ENCODE results near the gene ZNF296. TPM values are rescaled to one million over a fixed set of nuclear protein-coding genes. Genes with fewer than 3 reads are reported as not detected.

The ZNF296 gene
- total and polyA plus RNA-seq, 2 of the 13 experiments (the other 11 are each of a cell fraction or from before 2014, with no cell fraction given) = 0.26 to 0.62 TPM

DNA sequence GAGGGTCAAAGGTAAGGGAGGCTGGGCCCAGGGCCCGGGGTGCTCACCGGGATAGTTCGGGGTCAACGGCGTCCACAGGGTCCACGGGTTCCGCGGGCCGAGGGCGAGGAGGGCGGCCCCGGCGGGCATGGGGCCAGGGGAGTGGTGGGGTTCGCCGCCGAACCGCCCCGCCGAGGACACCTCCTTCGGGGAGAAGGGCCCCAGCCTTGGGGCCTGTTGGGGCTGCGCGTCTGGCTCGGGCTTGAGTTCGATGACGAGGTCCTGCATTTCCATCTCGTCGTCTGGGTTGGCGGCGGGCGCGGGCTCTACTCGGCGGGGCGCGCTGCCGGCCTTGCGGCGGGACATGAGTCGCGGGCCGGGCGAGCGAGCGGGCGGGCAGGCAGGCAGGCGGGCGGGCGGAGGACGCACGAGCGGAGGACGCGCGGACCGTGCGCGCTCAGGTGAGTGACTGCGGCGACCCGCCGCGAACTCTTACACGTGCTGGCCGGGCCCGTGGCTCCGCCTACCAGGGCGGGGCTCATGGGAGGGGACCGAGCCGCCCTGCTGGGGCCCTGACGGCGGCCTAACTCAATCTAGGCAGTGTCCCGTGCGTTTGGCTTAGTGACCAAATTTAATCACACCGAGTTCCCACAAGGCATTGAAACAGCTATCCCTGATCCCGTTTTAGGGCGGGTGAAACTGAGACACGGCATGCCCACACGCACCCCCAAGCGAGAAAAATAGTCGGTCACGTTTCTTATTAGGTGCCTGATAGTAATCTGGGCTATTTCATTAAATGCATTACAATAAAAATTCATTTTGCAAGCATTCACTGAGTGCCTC, at the start of gene ZNF296 (continued):
- no peak for TF ChIP-seq SP1 (IDR thresholded peaks at IDR 0.05)
- peak; percentile 60; the same call in 1 of the 2 replicates for TF ChIP-seq SP1 (CRISPR knock-in tag; IDR thresholded peaks at IDR 0.05)
- peak; percentile 10; the same call in 1 of the 2 replicates for TF ChIP-seq IRF2 (CRISPR knock-in tag; IDR thresholded peaks at IDR 0.05)
- TF ChIP-seq, protein P1, sequence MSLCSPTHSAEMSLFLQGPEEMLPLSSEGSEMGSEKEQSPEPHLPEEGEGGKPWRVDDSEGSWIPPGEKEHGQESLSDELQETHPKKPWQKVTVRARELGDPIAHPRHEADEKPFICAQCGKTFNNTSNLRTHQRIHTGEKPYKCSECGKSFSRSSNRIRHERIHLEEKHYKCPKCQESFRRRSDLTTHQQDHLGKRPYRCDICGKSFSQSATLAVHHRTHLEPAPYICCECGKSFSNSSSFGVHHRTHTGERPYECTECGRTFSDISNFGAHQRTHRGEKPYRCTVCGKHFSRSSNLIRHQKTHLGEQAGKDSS (CRISPR knock-in tag; IDR thresholded peaks at IDR 0.05; ENCODE audit: borderline replicate concordance, low read depth) = 0 out of 2 replicates have a peak, but pooled peaks have one; percentile 31
- TF ChIP-seq PRPF4 (IDR thresholded peaks at IDR 0.05; ENCODE audit: low read depth, low read length, poor library complexity, severe bottlenecking) = no peak
- TF ChIP-seq ZFP1 (CRISPR knock-in tag; IDR thresholded peaks at IDR 0.05) = peak; percentile 61; the same call in 1 of the 2 replicates
- TF ChIP-seq ZEB1 (IDR thresholded peaks at IDR 0.05; ENCODE audit: insufficient replicate concordance, low read depth) = peak; percentile 22
- 0 out of 2 replicates have a peak, but pooled peaks have one; percentile 65 for TF ChIP-seq ZNF772 (CRISPR knock-in tag; IDR thresholded peaks at IDR 0.05)
- TF ChIP-seq, protein P2, sequence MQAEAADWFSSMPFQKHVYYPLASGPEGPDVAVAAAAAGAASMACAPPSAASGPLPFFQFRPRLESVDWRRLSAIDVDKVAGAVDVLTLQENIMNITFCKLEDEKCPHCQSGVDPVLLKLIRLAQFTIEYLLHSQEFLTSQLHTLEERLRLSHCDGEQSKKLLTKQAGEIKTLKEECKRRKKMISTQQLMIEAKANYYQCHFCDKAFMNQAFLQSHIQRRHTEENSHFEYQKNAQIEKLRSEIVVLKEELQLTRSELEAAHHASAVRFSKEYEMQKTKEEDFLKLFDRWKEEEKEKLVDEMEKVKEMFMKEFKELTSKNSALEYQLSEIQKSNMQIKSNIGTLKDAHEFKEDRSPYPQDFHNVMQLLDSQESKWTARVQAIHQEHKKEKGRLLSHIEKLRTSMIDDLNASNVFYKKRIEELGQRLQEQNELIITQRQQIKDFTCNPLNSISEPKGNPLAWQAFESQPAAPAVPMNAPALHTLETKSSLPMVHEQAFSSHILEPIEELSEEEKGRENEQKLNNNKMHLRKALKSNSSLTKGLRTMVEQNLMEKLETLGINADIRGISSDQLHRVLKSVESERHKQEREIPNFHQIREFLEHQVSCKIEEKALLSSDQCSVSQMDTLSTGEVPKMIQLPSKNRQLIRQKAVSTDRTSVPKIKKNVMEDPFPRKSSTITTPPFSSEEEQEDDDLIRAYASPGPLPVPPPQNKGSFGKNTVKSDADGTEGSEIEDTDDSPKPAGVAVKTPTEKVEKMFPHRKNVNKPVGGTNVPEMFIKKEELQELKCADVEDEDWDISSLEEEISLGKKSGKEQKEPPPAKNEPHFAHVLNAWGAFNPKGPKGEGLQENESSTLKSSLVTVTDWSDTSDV (CRISPR knock-in tag; IDR thresholded peaks at IDR 0.05) = peak; percentile 67; the same call in 1 of the 2 replicates
- peak; percentile 51; the same call in 1 of the 2 replicates for TF ChIP-seq THAP11 (CRISPR knock-in tag; IDR thresholded peaks at IDR 0.05)
- TF ChIP-seq ZC3H13 (CRISPR knock-in tag; IDR thresholded peaks at IDR 0.05) = peak; percentile 4; the same call in 1 of the 2 replicates
- TF ChIP-seq PHF8 (CRISPR knock-in tag; IDR thresholded peaks at IDR 0.05) = peak; percentile 59; the same call in 1 of the 2 replicates
- TF ChIP-seq, protein P3, sequence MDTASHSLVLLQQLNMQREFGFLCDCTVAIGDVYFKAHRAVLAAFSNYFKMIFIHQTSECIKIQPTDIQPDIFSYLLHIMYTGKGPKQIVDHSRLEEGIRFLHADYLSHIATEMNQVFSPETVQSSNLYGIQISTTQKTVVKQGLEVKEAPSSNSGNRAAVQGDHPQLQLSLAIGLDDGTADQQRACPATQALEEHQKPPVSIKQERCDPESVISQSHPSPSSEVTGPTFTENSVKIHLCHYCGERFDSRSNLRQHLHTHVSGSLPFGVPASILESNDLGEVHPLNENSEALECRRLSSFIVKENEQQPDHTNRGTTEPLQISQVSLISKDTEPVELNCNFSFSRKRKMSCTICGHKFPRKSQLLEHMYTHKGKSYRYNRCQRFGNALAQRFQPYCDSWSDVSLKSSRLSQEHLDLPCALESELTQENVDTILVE (CRISPR knock-in tag; IDR thresholded peaks at IDR 0.05) = 0 out of 2 replicates have a peak, but pooled peaks have one; percentile 69
- TF ChIP-seq NFE2L2 (IDR thresholded peaks at IDR 0.05; ENCODE audit: low read length) = no peak
- TF ChIP-seq MXI1 (IDR thresholded peaks at IDR 0.05; ENCODE audit: borderline replicate concordance, low read depth, low read length) = peak; percentile 91; the same call in 2 of the 3 replicates
- peak; percentile 25; the same call in 1 of the 2 replicates for TF ChIP-seq SOX5 (CRISPR knock-in tag; IDR thresholded peaks at IDR 0.05; ENCODE audit: borderline replicate concordance)
- peak; percentile 76; the same call in 1 of the 2 replicates for TF ChIP-seq SIN3A (IDR thresholded peaks at IDR 0.05; ENCODE audit: borderline replicate concordance, low read depth, low read length)
- 0 out of 2 replicates have a peak, but pooled peaks have one; percentile 33 for TF ChIP-seq WIZ (CRISPR knock-in tag; IDR thresholded peaks at IDR 0.05)
- peak; percentile 44 for TF ChIP-seq TOPORS (CRISPR knock-in tag; IDR thresholded peaks at IDR 0.05)
- 0 out of 2 replicates have a peak, but pooled peaks have one; percentile 8 for TF ChIP-seq NFYC (CRISPR knock-in tag; IDR thresholded peaks at IDR 0.05)
- TF ChIP-seq, protein P4, sequence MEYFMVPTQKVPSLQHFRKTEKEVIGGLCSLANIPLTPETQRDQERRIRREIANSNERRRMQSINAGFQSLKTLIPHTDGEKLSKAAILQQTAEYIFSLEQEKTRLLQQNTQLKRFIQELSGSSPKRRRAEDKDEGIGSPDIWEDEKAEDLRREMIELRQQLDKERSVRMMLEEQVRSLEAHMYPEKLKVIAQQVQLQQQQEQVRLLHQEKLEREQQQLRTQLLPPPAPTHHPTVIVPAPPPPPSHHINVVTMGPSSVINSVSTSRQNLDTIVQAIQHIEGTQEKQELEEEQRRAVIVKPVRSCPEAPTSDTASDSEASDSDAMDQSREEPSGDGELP (IDR thresholded peaks at IDR 0.05; ENCODE audit: borderline replicate concordance, low read depth) = peak; percentile 48; the same call in 1 of the 2 replicates
- TF ChIP-seq, protein P5, sequence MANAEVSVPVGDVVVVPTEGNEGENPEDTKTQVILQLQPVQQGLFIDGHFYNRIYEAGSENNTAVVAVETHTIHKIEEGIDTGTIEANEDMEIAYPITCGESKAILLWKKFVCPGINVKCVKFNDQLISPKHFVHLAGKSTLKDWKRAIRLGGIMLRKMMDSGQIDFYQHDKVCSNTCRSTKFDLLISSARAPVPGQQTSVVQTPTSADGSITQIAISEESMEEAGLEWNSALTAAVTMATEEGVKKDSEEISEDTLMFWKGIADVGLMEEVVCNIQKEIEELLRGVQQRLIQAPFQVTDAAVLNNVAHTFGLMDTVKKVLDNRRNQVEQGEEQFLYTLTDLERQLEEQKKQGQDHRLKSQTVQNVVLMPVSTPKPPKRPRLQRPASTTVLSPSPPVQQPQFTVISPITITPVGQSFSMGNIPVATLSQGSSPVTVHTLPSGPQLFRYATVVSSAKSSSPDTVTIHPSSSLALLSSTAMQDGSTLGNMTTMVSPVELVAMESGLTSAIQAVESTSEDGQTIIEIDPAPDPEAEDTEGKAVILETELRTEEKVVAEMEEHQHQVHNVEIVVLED (CRISPR knock-in tag; IDR thresholded peaks at IDR 0.05; ENCODE audit: borderline replicate concordance) = peak; percentile 60; the same call in 1 of the 2 replicates
- no peak for TF ChIP-seq ZBTB7A (CRISPR knock-in tag; IDR thresholded peaks at IDR 0.05)
